ENCODE measurements around the gene DSC2. TPM values are rescaled to one million over a fixed set of nuclear protein-coding genes. Genes with fewer than 3 reads are reported as not detected.

The DSC2 gene
- polyA plus RNA-seq, 1 donor from 2014 or later: 16.3 TPM

- H3K79me2 ChIP-seq (replicated peaks; ENCODE audit: insufficient read depth, low read length): no peaks in the 10 kb centered on the region
- no peaks in the 10 kb centered on the region for H3K27me3 ChIP-seq (ENCODE audit: insufficient read depth, low read depth, low read length)
- H3K9ac ChIP-seq (ENCODE audit: low read length): no peak overlapping the region
- H2AFZ ChIP-seq (ENCODE audit: low read depth, low read length): no peak overlapping the region
- H3K4me2 ChIP-seq (ENCODE audit: low read length): no peak overlapping the region
- TF ChIP-seq CTCF (IDR thresholded peaks at IDR 0.05; ENCODE audit: poor library complexity, severe bottlenecking) (no peak), EZH2 (IDR thresholded peaks at IDR 0.05; ENCODE audit: borderline replicate concordance, insufficient read depth, low read length, poor library complexity, severe bottlenecking) (no peak), TAF1 (IDR thresholded peaks at IDR 0.05; ENCODE audit: low read depth) (no peak), POLR2AphosphoS5 (IDR thresholded peaks at IDR 0.05) (no peak), EP300 (conservative IDR thresholded peaks at IDR 0.05; ENCODE audit: poor library complexity, severe bottlenecking) (no peak), MXI1 (conservative IDR thresholded peaks at IDR 0.05; ENCODE audit: poor library complexity, severe bottlenecking) (no peak), REST (IDR thresholded peaks at IDR 0.05; ENCODE audit: borderline replicate concordance) (no peak), RAD21 (conservative IDR thresholded peaks at IDR 0.05) (no peak), SMC3 (conservative IDR thresholded peaks at IDR 0.05; ENCODE audit: poor library complexity) (no peak)
- H3F3A ChIP-seq (ENCODE audit: insufficient read depth, low read length, poor library complexity, severe bottlenecking): no peaks in the 10 kb centered on the region
- H3K4me3 ChIP-seq (ENCODE audit: low read length): no peak overlapping the region
- no peaks in the 10 kb centered on the region for H3K9me3 ChIP-seq (ENCODE audit: low read length)
- no peak overlapping the region for H3K27ac ChIP-seq (ENCODE audit: low read length)
- no peaks in the 10 kb centered on the region for H3K9me2 ChIP-seq (ENCODE audit: insufficient read depth, low read length)
- no peaks in the 10 kb centered on the region for H4K20me1 ChIP-seq (ENCODE audit: insufficient read depth)
- H3K36me3 ChIP-seq (ENCODE audit: insufficient read depth, low read length): no peaks in the 10 kb centered on the region
These were observed 38.1 kb downstream of the DSC2 start for GRCh38 chr18:31064130-31064529.

- Histone ChIP-seq H4K20me1 (ENCODE audit: insufficient read depth) (no peaks in the 10 kb centered on the region), H3K9me2 (ENCODE audit: insufficient read depth, low read length) (no peaks in the 10 kb centered on the region), H3F3A (ENCODE audit: insufficient read depth, low read length, poor library complexity, severe bottlenecking) (no peaks in the 10 kb centered on the region), H3K4me3 (ENCODE audit: low read length) (no peak overlapping the region), H3K79me2 (replicated peaks; ENCODE audit: insufficient read depth, low read length) (no peaks in the 10 kb centered on the region), H2AFZ (ENCODE audit: low read depth, low read length) (no peak overlapping the region), H3K9me3 (ENCODE audit: low read length) (no peaks in the 10 kb centered on the region), H3K36me3 (ENCODE audit: insufficient read depth, low read length) (no peaks in the 10 kb centered on the region), H3K9ac (ENCODE audit: low read length) (no peak overlapping the region), H3K27me3 (ENCODE audit: insufficient read depth, low read depth, low read length) (no peaks in the 10 kb centered on the region), H3K4me2 (ENCODE audit: low read length) (no peak overlapping the region), H3K27ac (ENCODE audit: low read length) (no peak overlapping the region)
- TF ChIP-seq EP300 (conservative IDR thresholded peaks at IDR 0.05; ENCODE audit: poor library complexity, severe bottlenecking) (no peak), SMC3 (conservative IDR thresholded peaks at IDR 0.05; ENCODE audit: poor library complexity) (no peak), REST (IDR thresholded peaks at IDR 0.05; ENCODE audit: borderline replicate concordance) (no peak), EZH2 (IDR thresholded peaks at IDR 0.05; ENCODE audit: borderline replicate concordance, insufficient read depth, low read length, poor library complexity, severe bottlenecking) (no peak), CTCF (IDR thresholded peaks at IDR 0.05; ENCODE audit: poor library complexity, severe bottlenecking) (no peak), MXI1 (conservative IDR thresholded peaks at IDR 0.05; ENCODE audit: poor library complexity, severe bottlenecking) (no peak), TAF1 (IDR thresholded peaks at IDR 0.05; ENCODE audit: low read depth) (no peak), RAD21 (conservative IDR thresholded peaks at IDR 0.05) (no peak), POLR2AphosphoS5 (IDR thresholded peaks at IDR 0.05) (no peak)
These were observed 40.3 kb downstream of the DSC2 start for GRCh38 chr18:31061945-31062344.

All from neural cell (in vitro differentiated cells).